Esophagus muscularis mucosa (tissue), 3 donors: Measurements from ENCODE around the gene KRT39.

Source experiments
- EP300 ChIP-seq: sonication (generic); formaldehyde crosslinking; IDR thresholded peaks from one replicate; pipeline ENCODE4 v1.6.1; 2017; ENCODE audit warnings: antibody characterized with exemption
- TF ChIP-seq, protein P1 (sequence below), 3 experiments: fragments of 200-600 bp in 2 of 3; fragments of 450-650 bp in 1 of 3; sonication (generic) in 2 of 3; IDR thresholded peaks; one replicate each; pipeline ENCODE4 v1.5.1; 2017 to 2019; ENCODE audit warnings: antibody characterized with exemption in 3 of 3, mild to moderate bottlenecking in 2 of 3, moderate library complexity in 1 of 3

DNA sequence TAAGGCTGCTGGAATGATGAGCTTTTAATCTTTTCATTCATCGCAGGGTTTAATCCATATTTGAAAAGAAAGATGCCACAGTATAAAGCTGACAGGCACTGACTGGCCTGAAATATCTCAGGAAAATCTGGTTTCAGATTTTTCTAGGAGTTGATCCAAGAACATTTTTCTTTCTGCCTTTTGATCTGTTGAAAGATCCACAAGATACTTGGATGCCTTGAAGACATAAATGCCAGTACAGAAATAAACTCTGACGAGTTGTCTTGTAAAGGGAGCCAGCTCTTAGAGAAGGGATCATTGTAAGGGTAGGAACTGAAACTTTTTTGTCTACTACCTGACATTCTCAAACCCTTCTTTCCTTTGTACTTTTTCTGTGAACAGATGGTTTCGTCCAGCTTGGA is 56.3 kb downstream of the KRT39 start:
- TF ChIP-seq, protein P1, sequence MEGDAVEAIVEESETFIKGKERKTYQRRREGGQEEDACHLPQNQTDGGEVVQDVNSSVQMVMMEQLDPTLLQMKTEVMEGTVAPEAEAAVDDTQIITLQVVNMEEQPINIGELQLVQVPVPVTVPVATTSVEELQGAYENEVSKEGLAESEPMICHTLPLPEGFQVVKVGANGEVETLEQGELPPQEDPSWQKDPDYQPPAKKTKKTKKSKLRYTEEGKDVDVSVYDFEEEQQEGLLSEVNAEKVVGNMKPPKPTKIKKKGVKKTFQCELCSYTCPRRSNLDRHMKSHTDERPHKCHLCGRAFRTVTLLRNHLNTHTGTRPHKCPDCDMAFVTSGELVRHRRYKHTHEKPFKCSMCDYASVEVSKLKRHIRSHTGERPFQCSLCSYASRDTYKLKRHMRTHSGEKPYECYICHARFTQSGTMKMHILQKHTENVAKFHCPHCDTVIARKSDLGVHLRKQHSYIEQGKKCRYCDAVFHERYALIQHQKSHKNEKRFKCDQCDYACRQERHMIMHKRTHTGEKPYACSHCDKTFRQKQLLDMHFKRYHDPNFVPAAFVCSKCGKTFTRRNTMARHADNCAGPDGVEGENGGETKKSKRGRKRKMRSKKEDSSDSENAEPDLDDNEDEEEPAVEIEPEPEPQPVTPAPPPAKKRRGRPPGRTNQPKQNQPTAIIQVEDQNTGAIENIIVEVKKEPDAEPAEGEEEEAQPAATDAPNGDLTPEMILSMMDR (IDR thresholded peaks at IDR 0.05), result no peak
- TF ChIP-seq EP300, result no peak
